Nephron progenitor cell (in vitro differentiated cells): Measurements from ENCODE around the gene XPC.

Source experiments
- DNase-seq: peaks from one replicate; pipeline ENCODE4 v3.0.0; 2021
- H3K27ac Mint-ChIP-seq: 2 replicates; pipeline ENCODE4 v1.8.0; 2021; ENCODE audit warnings: mild to moderate bottlenecking, moderate library complexity, mixed read lengths
- H3K27me3 Mint-ChIP-seq: 2 replicates; pipeline ENCODE4 v1.8.0; 2021; ENCODE audit warnings: mild to moderate bottlenecking, low read depth, mixed read lengths; ENCODE audit not compliant: poor library complexity
- H3K36me3 Mint-ChIP-seq: 2 replicates; pipeline ENCODE4 v1.8.0; 2021; ENCODE audit warnings: low read depth, mixed read lengths
- H3K4me1 Mint-ChIP-seq: 2 replicates; pipeline ENCODE4 v1.8.0; 2021; ENCODE audit warnings: mixed read lengths
- H3K4me3 Mint-ChIP-seq: 2 replicates; pipeline ENCODE4 v1.8.0; 2021; ENCODE audit warnings: mild to moderate bottlenecking, moderate library complexity, mixed read lengths
- H3K9me3 Mint-ChIP-seq: 2 replicates; pipeline ENCODE4 v1.8.0; 2021; ENCODE audit warnings: mild to moderate bottlenecking, moderate library complexity, mixed read lengths
- TF ChIP-seq, protein P1 (sequence below): fragments of 200-600 bp; sonication (generic); IDR thresholded peaks from 2 replicates; pipeline ENCODE4 v1.5.0; 2021; ENCODE audit warnings: antibody characterized with exemption

XPC gene

DNA sequence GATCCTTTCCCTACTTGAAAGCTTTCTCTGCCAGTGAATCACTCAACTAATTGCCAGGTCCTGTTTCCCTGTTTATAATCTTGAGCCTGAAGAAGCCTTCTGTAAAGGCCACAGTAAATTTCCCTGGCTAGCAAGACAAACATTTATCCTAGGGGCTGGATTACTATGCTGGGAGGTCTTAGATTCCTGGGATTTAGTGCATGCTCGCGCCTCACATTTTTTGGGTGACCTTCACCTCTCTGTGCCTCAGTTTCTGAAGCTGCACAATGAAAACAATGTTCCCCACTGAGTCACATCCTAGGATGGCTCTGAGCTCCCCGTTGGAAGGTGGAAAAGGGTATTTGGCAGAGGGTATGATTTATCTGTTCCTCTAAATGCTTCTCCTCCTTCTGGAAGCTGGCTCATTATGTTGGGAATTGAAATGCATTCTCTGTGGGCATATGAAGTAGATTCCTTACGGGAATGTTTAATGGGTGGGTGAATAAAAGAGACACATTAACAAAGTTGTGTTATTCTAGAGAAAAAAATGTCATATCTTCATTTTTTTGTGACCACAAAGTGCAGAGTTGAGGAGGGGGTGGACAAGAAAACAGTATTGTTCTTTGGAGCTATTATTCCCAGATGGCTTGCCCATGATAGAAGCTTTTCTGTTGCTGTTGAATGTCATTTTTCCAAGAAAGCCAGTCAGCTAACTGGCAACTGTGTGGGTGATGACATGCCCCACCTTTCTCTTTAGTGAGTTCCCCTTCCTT is 32.6 kb upstream of the XPC start:
- H3K4me1 Mint-ChIP-seq: peaks cover 48% of the 10 kb centered on the region
- DNase-seq: no peak
- TF ChIP-seq, protein P1, sequence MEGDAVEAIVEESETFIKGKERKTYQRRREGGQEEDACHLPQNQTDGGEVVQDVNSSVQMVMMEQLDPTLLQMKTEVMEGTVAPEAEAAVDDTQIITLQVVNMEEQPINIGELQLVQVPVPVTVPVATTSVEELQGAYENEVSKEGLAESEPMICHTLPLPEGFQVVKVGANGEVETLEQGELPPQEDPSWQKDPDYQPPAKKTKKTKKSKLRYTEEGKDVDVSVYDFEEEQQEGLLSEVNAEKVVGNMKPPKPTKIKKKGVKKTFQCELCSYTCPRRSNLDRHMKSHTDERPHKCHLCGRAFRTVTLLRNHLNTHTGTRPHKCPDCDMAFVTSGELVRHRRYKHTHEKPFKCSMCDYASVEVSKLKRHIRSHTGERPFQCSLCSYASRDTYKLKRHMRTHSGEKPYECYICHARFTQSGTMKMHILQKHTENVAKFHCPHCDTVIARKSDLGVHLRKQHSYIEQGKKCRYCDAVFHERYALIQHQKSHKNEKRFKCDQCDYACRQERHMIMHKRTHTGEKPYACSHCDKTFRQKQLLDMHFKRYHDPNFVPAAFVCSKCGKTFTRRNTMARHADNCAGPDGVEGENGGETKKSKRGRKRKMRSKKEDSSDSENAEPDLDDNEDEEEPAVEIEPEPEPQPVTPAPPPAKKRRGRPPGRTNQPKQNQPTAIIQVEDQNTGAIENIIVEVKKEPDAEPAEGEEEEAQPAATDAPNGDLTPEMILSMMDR: no peak
- no peak overlapping the region for H3K4me3 Mint-ChIP-seq
- H3K36me3 Mint-ChIP-seq: no peaks in the 10 kb centered on the region
- H3K27ac Mint-ChIP-seq: peak overlapping the region; percentile 69
- H3K27me3 Mint-ChIP-seq: peaks cover 10% of the 10 kb centered on the region
- H3K9me3 Mint-ChIP-seq: peaks cover 2% of the 10 kb centered on the region

DNA sequence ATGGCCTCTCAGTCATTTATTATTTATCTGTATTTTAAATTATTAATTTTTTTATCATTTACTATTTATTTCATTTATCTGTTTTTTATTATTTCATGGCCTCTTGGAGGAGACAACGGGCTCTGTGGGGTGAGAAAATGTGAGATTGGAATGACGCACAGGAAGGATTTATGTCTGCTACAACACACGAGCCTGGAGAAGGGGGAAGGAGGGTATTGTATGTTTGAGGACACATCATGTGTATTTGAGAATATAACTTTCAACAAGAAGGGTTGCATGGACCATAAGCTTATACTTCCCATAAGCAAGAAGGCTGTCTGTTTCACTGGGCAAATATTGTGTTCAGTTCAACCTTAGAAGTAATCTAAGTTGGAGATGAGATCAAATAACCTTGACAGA is 31.9 kb upstream of the XPC start:
- Mint-ChIP-seq H3K4me3 (peak overlapping the region; percentile 0), H3K36me3 (no peaks in the 10 kb centered on the region), H3K27ac (peak overlapping the region; percentile 52), H3K9me3 (no peaks in the 10 kb centered on the region), H3K27me3 (peaks cover 10% of the 10 kb centered on the region), H3K4me1 (peaks cover 47% of the 10 kb centered on the region)
- TF ChIP-seq, protein P1: no peak
- no peak for DNase-seq

- H3K4me1 Mint-ChIP-seq: peaks cover 41% of the 10 kb centered on the region
- H3K27me3 Mint-ChIP-seq: peaks cover 10% of the 10 kb centered on the region
These were observed 31.3 kb upstream of the XPC start for GRCh38 chr3:14209581-14210289.

GRCh38 chr3:14208977-14209394 is 30.6 kb upstream of the XPC start:
- Mint-ChIP-seq H3K36me3 (no peaks in the 10 kb centered on the region), H3K27ac (no peak overlapping the region), H3K4me1 (peaks cover 41% of the 10 kb centered on the region), H3K27me3 (peaks cover 5% of the 10 kb centered on the region), H3K9me3 (no peaks in the 10 kb centered on the region), H3K4me3 (no peak overlapping the region)
- no peak for DNase-seq
- TF ChIP-seq, protein P1: no peak

More at GRCh38 chr3:14209581-14210289, 31.3 kb upstream of the XPC start:
- Mint-ChIP-seq H3K9me3 (no peaks in the 10 kb centered on the region), H3K36me3 (no peaks in the 10 kb centered on the region), H3K27ac (no peak overlapping the region), H3K4me3 (peak overlapping the region; percentile 16)
- no peak for DNase-seq
- TF ChIP-seq, protein P1: no peak

GRCh38 chr3:14208168-14208567 is 29.8 kb upstream of the XPC start:
- Mint-ChIP-seq H3K36me3 (no peaks in the 10 kb centered on the region), H3K4me1 (peaks cover 47% of the 10 kb centered on the region), H3K27ac (no peak overlapping the region), H3K9me3 (no peaks in the 10 kb centered on the region), H3K4me3 (no peak overlapping the region), H3K27me3 (peaks cover 4% of the 10 kb centered on the region)
- DNase-seq: no peak
- TF ChIP-seq, protein P1: no peak
